Breast epithelium (tissue), 4 donors: ENCODE results near the gene HPCAL1. TPM values are rescaled to one million over a fixed set of nuclear protein-coding genes. Genes with fewer than 3 reads are reported as not detected.
"Not testable (repeated sequence)": the region's sequence is repeated elsewhere in the genome, so short reads cannot be mapped to it uniquely, and the experiment has no call there.

Experiments used
- DNase-seq, 2 donors: peaks; one replicate each; pipeline ENCODE4 v3.0.0-alpha.2; 2019; ENCODE audit warnings: low spot score in 2 of 2
- H3K27ac ChIP-seq, 2 donors: fragments of 200-600 bp; sonication (generic) in 1 of 2; one replicate each; pipeline ENCODE4 v1.5.1; 2016 to 2019; ENCODE audit warnings: mild to moderate bottlenecking in 1 of 2
- H3K27me3 ChIP-seq, 2 donors: fragments of 200-600 bp; sonication (generic) in 1 of 2; one replicate each; pipeline versions ENCODE4 v1.5.1 to v1.6.0; 2017 to 2019; ENCODE audit warnings: control low read depth in 1 of 2, mild to moderate bottlenecking in 1 of 2
- H3K36me3 ChIP-seq: fragments of 200-600 bp; one replicate; pipeline ENCODE4 v1.5.1; 2019
- H3K4me1 ChIP-seq, 2 donors: fragments of 200-600 bp; sonication (generic); one replicate each; pipeline ENCODE4 v1.5.1; 2016 to 2019; ENCODE audit warnings: control low read depth in 1 of 2
- H3K4me3 ChIP-seq, 3 donors: fragments of 200-600 bp; sonication (generic); 1 replicate in 2 of 3; 2 replicates in 1 of 3; pipeline ENCODE4 v1.5.1; 2016 to 2019; ENCODE audit warnings: mild to moderate bottlenecking in 3 of 3, moderate library complexity in 2 of 3
- H3K9me3 ChIP-seq, 2 donors: fragments of 200-600 bp; sonication (generic) in 1 of 2; one replicate each; pipeline ENCODE4 v1.5.1; 2016 to 2019; ENCODE audit warnings: control low read depth in 1 of 2
- CTCF ChIP-seq, 3 donors: fragments of 450-650 bp; IDR thresholded peaks; one replicate each; pipeline ENCODE4 v1.5.1; 2016 to 2017; ENCODE audit warnings: antibody characterized with exemption in 3 of 3, mild to moderate bottlenecking in 3 of 3, moderate library complexity in 3 of 3
- POLR2A ChIP-seq: fragments of 450-650 bp; IDR thresholded peaks from one replicate; pipeline ENCODE4 v1.6.1; 2016; ENCODE audit warnings: antibody characterized with exemption, mild to moderate bottlenecking, moderate library complexity
- POLR2AphosphoS5 ChIP-seq, 3 donors: sonication (generic); formaldehyde crosslinking; IDR thresholded peaks; one replicate each; pipeline ENCODE4 v1.6.1; 2017; ENCODE audit warnings: antibody characterized with exemption in 3 of 3
- intact Hi-C: fragments of 100-400 bp; cut with DNase I; formaldehyde crosslinking; loops from one replicate; pipeline ENCODE4 v1.15.1; 2023; ENCODE audit warnings: low total_unique reads
- total RNA-seq, 3 donors: library from RNA; depleted of rRNA; stranded (reverse); fragments of >200 nt; gene quantifications; one replicate each; pipeline ENCODE4 v1.1.0, GENCODE V29; 2016

Gene HPCAL1
- total RNA-seq, 3 donors from 2014 or later: 38.6 to 41.9 (median 41.6) TPM

GRCh38 chr2:10440736-10441135 is 138.0 kb downstream of the HPCAL1 start:
- no peak for DNase-seq
- TF ChIP-seq POLR2AphosphoS5 (IDR thresholded peaks at IDR 0.05) (no peak), POLR2A (no peak), CTCF (IDR thresholded peaks at IDR 0.05) (no peak)
- Histone ChIP-seq H3K27ac (no peak overlapping the region), H3K36me3 (peaks cover 4% of the 10 kb centered on the region), H3K4me1 (no peaks in the 10 kb centered on the region), H3K27me3 (no peaks in the 10 kb centered on the region), H3K4me3 (no peak overlapping the region), H3K9me3 (no peaks in the 10 kb centered on the region)
- intact Hi-C loops: no loop called here

GRCh38 chr2:10441948-10442347 is 139.2 kb downstream of the HPCAL1 start:
- no peak overlapping the region for H3K27ac ChIP-seq
- H3K9me3 ChIP-seq: no peaks in the 10 kb centered on the region
- H3K4me3 ChIP-seq: no peak overlapping the region
- TF ChIP-seq POLR2AphosphoS5 (IDR thresholded peaks at IDR 0.05) (no peak), POLR2A (no peak), CTCF (IDR thresholded peaks at IDR 0.05) (no peak)
- intact Hi-C loops: no loop called here
- peaks cover 0 to 6% of the 10 kb centered on the region in 2 donors for H3K4me1 ChIP-seq
- H3K36me3 ChIP-seq: peaks cover 4% of the 10 kb centered on the region
- no peak for DNase-seq
- H3K27me3 ChIP-seq: no peaks in the 10 kb centered on the region

- H3K4me1 ChIP-seq, intact Hi-C loops, DNase-seq, H3K4me3 ChIP-seq, H3K36me3 ChIP-seq, H3K27ac ChIP-seq, H3K27me3 ChIP-seq, H3K9me3 ChIP-seq: not testable (repeated sequence)
These were observed 139.9 kb downstream of the HPCAL1 start for GRCh38 chr2:10442469-10443126.

GRCh38 chr2:10444463-10444862 is 141.8 kb downstream of the HPCAL1 start:
- H3K36me3 ChIP-seq: peaks cover 4% of the 10 kb centered on the region
- no peaks in the 10 kb centered on the region for H3K27me3 ChIP-seq
- H3K4me3 ChIP-seq: no peak overlapping the region
- DNase-seq: no peak
- TF ChIP-seq POLR2AphosphoS5 (IDR thresholded peaks at IDR 0.05) (no peak), POLR2A (no peak), CTCF (IDR thresholded peaks at IDR 0.05) (no peak)
- H3K4me1 ChIP-seq: peaks cover 0 to 12% of the 10 kb centered on the region in 2 donors
- H3K27ac ChIP-seq: no peak overlapping the region
- intact Hi-C loops: no loop called here
- H3K9me3 ChIP-seq: no peaks in the 10 kb centered on the region

- intact Hi-C loops: no loop called here
These were observed 143.9 kb downstream of the HPCAL1 start for GRCh38 chr2:10446631-10447030.

More at GRCh38 chr2:10446631-10447030, 143.9 kb downstream of the HPCAL1 start:
- Histone ChIP-seq H3K27me3 (no peaks in the 10 kb centered on the region), H3K36me3 (peaks cover 4% of the 10 kb centered on the region), H3K27ac (no peak overlapping the region), H3K4me1 (peaks cover 0 to 12% of the 10 kb centered on the region in 2 donors), H3K9me3 (no peaks in the 10 kb centered on the region), H3K4me3 (no peak overlapping the region)
- TF ChIP-seq POLR2AphosphoS5 (IDR thresholded peaks at IDR 0.05) (no peak), CTCF (IDR thresholded peaks at IDR 0.05) (no peak), POLR2A (no peak)
- DNase-seq: no peak
